Fibroblast of pulmonary artery (primary cell): ENCODE data around the gene LCT.

ENCODE experiments used
- DNase-seq: peaks from one replicate; pipeline ENCODE4 v3.0.0-alpha.2; 2010; ENCODE audit warnings: low read depth
- H3K4me3 ChIP-seq: replicated peaks from 2 replicates; pipeline ENCODE4 v1.5.1; 2011; ENCODE audit warnings: low read depth, mild to moderate bottlenecking, control low read depth, low read length, moderate library complexity
- TF ChIP-seq, protein P1 (sequence below): IDR thresholded peaks from 2 replicates; pipeline ENCODE4 v1.5.1; 2011; ENCODE audit warnings: mild to moderate bottlenecking, control low read depth, low read length, inconsistent platforms; ENCODE audit errors: missing control alignments

Gene LCT

DNA sequence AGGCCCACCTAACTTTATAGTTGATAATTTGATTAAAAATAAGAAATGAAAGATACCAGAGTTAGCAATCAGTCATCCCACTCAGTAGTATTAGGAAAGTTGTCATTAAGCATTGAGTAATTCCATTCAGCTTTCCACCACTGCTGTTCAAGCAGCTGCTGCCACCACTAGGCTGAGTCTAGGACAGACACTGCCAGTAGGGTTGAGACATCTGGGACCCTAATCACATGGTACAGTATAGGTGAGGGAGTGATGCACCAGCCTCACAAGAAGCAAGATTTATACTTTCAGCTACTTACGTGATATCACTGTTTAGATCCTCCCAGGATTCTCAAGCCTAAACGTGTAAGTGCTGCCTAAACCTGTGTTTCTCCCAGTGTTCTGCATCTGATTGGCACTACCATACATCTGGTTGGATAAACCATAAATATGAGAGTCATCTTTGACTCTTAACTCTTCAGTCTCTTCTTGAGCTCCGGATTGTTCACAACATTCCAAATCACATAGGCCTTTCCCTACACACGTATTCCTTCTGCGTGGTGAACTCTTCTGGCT lies 92.1 kb downstream of the LCT start:
- TF ChIP-seq, protein P1, sequence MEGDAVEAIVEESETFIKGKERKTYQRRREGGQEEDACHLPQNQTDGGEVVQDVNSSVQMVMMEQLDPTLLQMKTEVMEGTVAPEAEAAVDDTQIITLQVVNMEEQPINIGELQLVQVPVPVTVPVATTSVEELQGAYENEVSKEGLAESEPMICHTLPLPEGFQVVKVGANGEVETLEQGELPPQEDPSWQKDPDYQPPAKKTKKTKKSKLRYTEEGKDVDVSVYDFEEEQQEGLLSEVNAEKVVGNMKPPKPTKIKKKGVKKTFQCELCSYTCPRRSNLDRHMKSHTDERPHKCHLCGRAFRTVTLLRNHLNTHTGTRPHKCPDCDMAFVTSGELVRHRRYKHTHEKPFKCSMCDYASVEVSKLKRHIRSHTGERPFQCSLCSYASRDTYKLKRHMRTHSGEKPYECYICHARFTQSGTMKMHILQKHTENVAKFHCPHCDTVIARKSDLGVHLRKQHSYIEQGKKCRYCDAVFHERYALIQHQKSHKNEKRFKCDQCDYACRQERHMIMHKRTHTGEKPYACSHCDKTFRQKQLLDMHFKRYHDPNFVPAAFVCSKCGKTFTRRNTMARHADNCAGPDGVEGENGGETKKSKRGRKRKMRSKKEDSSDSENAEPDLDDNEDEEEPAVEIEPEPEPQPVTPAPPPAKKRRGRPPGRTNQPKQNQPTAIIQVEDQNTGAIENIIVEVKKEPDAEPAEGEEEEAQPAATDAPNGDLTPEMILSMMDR: peak; percentile 22
- no peak overlapping the region for H3K4me3 ChIP-seq
- DNase-seq: peak; percentile 18

DNA sequence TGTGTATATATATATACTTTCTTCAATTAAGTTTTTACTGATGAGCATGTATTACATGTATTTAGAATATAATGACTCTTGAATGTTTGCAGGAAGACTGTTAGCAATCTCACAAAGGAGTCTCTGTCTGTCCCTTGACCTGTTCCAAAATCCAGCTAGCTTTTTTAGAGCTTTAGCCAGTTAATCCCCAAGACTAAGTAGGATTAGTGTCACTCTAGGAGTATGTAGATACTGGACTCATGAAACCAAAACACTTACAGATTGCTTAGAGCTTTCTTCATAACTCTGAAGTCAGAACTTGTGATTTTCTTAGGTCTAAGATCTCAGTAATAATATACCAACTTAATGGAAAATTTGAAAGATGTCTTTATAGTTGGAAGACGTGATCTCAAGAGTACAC lies 93.1 kb downstream of the LCT start:
- peak overlapping the region; percentile 90 for H3K4me3 ChIP-seq
- TF ChIP-seq, protein P1: no peak
- DNase-seq: no peak

DNA sequence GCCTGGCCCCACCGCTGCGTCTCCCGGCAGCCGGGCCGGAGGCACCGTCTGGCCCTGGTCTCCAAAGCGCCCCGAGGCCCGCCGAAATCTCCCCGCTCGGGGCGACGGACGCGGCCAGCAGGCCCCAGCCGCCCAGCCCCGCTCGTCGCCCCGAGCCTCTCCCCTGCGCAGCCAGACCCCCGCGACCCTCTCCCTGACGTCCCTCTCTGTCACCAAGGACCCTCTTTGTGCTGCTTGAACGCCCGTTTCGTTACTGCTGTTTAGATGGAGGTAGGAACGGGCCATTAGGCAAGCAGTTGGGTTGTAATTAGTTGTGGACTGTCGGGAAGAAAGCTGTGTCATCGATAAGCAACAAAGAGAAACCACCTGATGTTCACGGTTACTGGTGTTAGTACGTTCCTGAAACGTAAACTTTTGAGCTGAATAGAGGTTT lies 94.6 kb downstream of the LCT start:
- TF ChIP-seq, protein P1: no peak
- DNase-seq: peak; percentile 60

DNA sequence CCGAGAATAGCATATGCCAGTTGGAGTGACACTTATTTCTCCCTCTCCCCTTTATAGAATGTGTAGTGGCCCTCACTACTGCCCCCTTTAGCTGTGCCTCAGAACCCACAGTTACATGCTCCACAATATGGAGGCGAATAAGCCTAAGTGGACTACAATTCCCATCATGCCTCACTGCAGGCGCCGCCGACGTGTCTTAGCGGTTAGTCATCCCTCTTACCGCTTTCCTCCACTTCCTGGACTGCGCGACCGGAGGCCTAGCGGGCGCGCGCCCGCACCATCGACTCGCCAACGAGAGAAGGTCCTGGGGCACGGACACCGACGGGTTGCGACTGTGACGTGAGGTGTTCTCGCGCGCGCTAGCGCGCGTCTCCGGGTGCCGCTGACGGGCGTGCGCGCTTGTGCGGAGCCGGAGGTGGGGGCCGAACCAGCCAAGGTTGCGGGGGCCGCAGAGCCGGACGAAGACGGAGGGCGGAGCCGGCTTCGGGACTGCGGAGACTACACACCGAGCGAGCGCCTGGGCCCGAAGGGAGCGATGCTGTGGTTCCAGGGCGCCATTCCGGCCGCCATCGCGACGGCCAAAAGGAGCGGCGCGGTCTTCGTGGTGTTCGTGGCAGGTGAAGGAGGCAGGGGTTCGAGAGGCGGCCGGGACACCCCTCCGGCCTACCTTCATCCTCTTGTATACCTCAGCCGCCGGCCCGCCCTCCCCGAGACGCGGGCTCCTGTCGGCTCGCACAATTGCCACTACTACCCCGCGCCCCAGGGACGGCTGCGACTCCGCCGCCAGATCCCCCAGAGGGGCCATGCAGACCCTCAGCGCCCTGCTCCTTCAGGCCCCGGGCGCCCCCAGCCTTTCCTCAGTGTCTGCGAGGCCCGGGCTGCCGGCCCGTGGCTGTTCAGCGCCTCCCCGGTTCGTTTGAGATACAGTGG lies 95.3 kb downstream of the LCT start, which contains the start of gene UBXN4:
Gene UBXN4, plus strand, starts transcription at position 461 of the 930 bp plus-strand sequence. Its CDS starts 75 bp downstream, at position 536.
- peak within 1 kb of the TSS; percentile 90 for H3K4me3 ChIP-seq
- TF ChIP-seq, protein P1: peak; percentile 52

More for the DNA sequence above, 94.6 kb downstream of the LCT start:
- H3K4me3 ChIP-seq: peak overlapping the region; percentile 90

DNA sequence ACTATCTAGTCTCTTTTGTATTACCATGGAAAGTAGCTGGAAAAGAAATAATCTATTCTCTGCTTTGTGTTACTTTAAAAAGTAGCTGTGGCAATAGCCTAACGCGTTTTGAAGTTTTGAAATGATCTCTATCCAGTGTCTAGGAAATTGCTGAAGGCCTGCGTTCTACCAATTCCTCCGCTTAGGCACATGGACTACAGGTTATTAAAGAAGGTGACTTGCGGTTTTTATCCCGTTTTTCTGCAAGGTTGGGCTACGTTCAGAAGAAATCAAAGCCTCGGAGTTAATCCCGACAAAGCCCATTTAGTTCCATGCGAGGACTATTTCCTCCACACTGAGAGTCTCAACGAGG lies 96.0 kb downstream of the LCT start:
- DNase-seq: no peak
- no peak overlapping the region for H3K4me3 ChIP-seq
- TF ChIP-seq, protein P1: no peak

More for the DNA sequence above, 95.3 kb downstream of the LCT start, which contains the start of gene UBXN4:
- peak; percentile 99 for DNase-seq

DNA sequence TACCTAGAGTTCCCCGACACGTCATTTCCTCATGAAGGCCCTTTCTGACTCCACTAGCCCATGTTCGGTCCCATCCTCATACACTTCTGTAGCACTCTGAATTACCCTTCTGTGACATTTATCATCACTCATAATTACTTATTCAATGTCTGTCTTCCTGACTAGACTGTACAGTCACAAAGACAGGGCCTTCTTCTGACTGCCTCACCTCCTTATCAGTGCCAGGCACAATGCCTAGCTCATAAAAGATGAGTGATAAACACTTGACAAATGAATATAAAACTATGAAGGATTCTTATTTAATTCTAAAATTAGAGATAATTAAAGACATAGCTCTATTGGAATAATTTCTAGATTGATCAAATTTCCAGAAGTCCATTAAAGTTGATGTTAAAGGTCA lies 96.8 kb downstream of the LCT start:
- no peak overlapping the region for H3K4me3 ChIP-seq
- TF ChIP-seq, protein P1: no peak
- no peak for DNase-seq
